ENCODE measurements around the gene BICRA.

BICRA gene

DNA sequence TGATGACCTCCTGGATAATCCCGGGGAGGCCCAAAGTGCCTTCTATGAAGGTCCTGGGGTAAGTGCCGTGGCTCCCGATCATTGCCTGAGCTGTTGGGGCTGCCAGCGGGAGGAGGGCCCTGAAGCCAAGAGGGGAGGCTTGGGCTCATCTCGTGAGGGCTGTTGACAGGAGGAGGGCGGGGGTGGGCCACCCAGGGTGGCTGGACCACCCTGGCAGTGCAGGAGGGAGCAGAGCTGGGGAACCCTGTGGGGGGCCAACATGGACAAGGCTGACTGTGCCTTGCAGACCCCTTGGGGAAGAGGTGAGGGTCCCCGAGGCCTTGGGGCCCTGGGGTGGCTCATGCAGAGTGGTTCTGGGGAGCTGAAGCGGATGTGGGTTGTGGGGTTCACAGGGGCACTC, 66.9 kb downstream of the BICRA start:
- TF ChIP-seq CTCF (IDR thresholded peaks at IDR 0.05; ENCODE audit: low read depth, low read length, missing control alignments) = no peak
- no peak for DNase-seq (ENCODE audit: low read depth)
- H3K4me3 ChIP-seq (ENCODE audit: low read depth, low read length) = no peak overlapping the region
- in situ Hi-C loops (cut with HindIII; ENCODE audit: low sequenced_read_pairs) = loop anchor here (10.0 kb wide), 1 partner anchor 231 kb away; no protein-coding TSS in a partner anchor

GRCh38 chr19:47676811-47677210, 67.9 kb downstream of the BICRA start:
- in situ Hi-C loops (cut with HindIII; ENCODE audit: low sequenced_read_pairs) = loop anchor here (10.0 kb wide), 1 partner anchor 232 kb away; no protein-coding TSS in a partner anchor
- TF ChIP-seq CTCF (IDR thresholded peaks at IDR 0.05; ENCODE audit: low read depth, low read length, missing control alignments) = no peak
- no peak for DNase-seq (ENCODE audit: low read depth)
- no peak overlapping the region for H3K4me3 ChIP-seq (ENCODE audit: low read depth, low read length)

GRCh38 chr19:47679251-47679900, 70.4 kb downstream of the BICRA start:
- TF ChIP-seq CTCF (IDR thresholded peaks at IDR 0.05; ENCODE audit: low read depth, low read length, missing control alignments) = no peak
- no peak for DNase-seq (ENCODE audit: low read depth)
- H3K4me3 ChIP-seq (ENCODE audit: low read depth, low read length) = no peak overlapping the region
- in situ Hi-C loops (cut with HindIII; ENCODE audit: low sequenced_read_pairs) = loop anchor here (10.0 kb wide), 1 partner anchor 235 kb away; no protein-coding TSS in a partner anchor

- in situ Hi-C loops (cut with HindIII; ENCODE audit: low sequenced_read_pairs) = loop anchor here (10.0 kb wide), 1 partner anchor 235 kb away; no protein-coding TSS in a partner anchor
- TF ChIP-seq CTCF (IDR thresholded peaks at IDR 0.05; ENCODE audit: low read depth, low read length, missing control alignments) = no peak
- DNase-seq (ENCODE audit: low read depth) = no peak
- H3K4me3 ChIP-seq (ENCODE audit: low read depth, low read length) = no peak overlapping the region
These were observed 71.3 kb downstream of the BICRA start for GRCh38 chr19:47679922-47680857.

GRCh38 chr19:47680858-47681332, 72.0 kb downstream of the BICRA start:
- in situ Hi-C loops (cut with HindIII; ENCODE audit: low sequenced_read_pairs) = no loop called here
- no peak for TF ChIP-seq CTCF (IDR thresholded peaks at IDR 0.05; ENCODE audit: low read depth, low read length, missing control alignments)
- no peak for DNase-seq (ENCODE audit: low read depth)
- H3K4me3 ChIP-seq (ENCODE audit: low read depth, low read length) = no peak overlapping the region

- in situ Hi-C loops (cut with HindIII; ENCODE audit: low sequenced_read_pairs) = no loop called here
- no peak overlapping the region for H3K4me3 ChIP-seq (ENCODE audit: low read depth, low read length)
- TF ChIP-seq CTCF (IDR thresholded peaks at IDR 0.05; ENCODE audit: low read depth, low read length, missing control alignments) = no peak
These were observed 72.5 kb downstream of the BICRA start for GRCh38 chr19:47681388-47681787.

More at GRCh38 chr19:47681388-47681787, 72.5 kb downstream of the BICRA start:
- DNase-seq (ENCODE audit: low read depth) = no peak
